Activated B cell treated with CpG ODN at 0.5 μM for 24 hours (primary cell): ENCODE measurements around the gene TRABD2B. TPM values are rescaled to one million over a fixed set of nuclear protein-coding genes. Genes with fewer than 3 reads are reported as not detected.

Experiments
- ATAC-seq: fragments of 200-7000 bp; cut with Tn5 transposase; one replicate; pipeline ENCODE4 v1.10.0; 2021; ENCODE audit warnings: low read depth, mild to moderate bottlenecking, moderate library complexity
- CTCF ChIA-PET: fragments of 350-600 bp; sonication (Branson Sonifier 250); formaldehyde crosslinking; loops from one replicate; lab custom pipeline; 2021; ENCODE audit warnings: antibody characterized with exemption; lab: Charles Lee
- POLR2A ChIA-PET: fragments of 350-600 bp; sonication (Branson Sonifier 250); formaldehyde crosslinking; loops from one replicate; lab custom pipeline; 2021; ENCODE audit warnings: antibody characterized with exemption; lab: Charles Lee
- DNase-seq: peaks from one replicate; pipeline ENCODE4 v3.0.0; 2022
- H3K27ac Mint-ChIP-seq: one replicate; pipeline ENCODE4 v1.8.0; 2020; ENCODE audit warnings: mixed read lengths
- H3K27me3 Mint-ChIP-seq: one replicate; pipeline ENCODE4 v1.8.0; 2021; ENCODE audit warnings: mixed read lengths
- H3K36me3 Mint-ChIP-seq: one replicate; pipeline ENCODE4 v1.8.0; 2021; ENCODE audit warnings: low read depth, mixed read lengths
- H3K4me1 Mint-ChIP-seq: one replicate; pipeline ENCODE4 v1.8.0; 2021; ENCODE audit warnings: mixed read lengths
- H3K4me3 Mint-ChIP-seq: one replicate; pipeline ENCODE4 v1.8.0; 2020; ENCODE audit warnings: mild to moderate bottlenecking, mixed read lengths
- H3K9me3 Mint-ChIP-seq: one replicate; pipeline ENCODE4 v1.8.0; 2020; ENCODE audit warnings: mixed read lengths
- CTCF ChIP-seq: fragments of 200-600 bp; IDR thresholded peaks from one replicate; pipeline ENCODE4 v1.8.0; 2022; ENCODE audit warnings: antibody characterized with exemption, mild to moderate bottlenecking
- intact Hi-C: fragments of 100-400 bp; cut with micrococcal nuclease; formaldehyde crosslinking; loops from one replicate; pipeline ENCODE4 v1.15.1; 2024
- total RNA-seq: library from RNA; stranded (reverse); gene quantifications from 2 replicates; pipeline ENCODE4 v1.2.3, GENCODE V29; 2022

Gene TRABD2B
- total RNA-seq, 1 donor from 2014 or later: not detected

- intact Hi-C loops: no loop called here
- CTCF ChIA-PET: no interaction called here
Observed at GRCh38 chr1:47722909-47723580, 274.1 kb downstream of the TRABD2B start.

GRCh38 chr1:47722101-47722500 is 275.1 kb downstream of the TRABD2B start:
- CTCF ChIA-PET: no interaction called here
- intact Hi-C loops: no loop called here

More at GRCh38 chr1:47722909-47723580, 274.1 kb downstream of the TRABD2B start:
- peaks cover 11% of the 10 kb centered on the region for H3K4me1 Mint-ChIP-seq
- H3K27ac Mint-ChIP-seq: no peak overlapping the region
- no peaks in the 10 kb centered on the region for H3K36me3 Mint-ChIP-seq
- DNase-seq (no peak), ATAC-seq (no peak)
- POLR2A ChIA-PET: no interaction called here
- TF ChIP-seq CTCF: no peak
- peaks cover 57% of the 10 kb centered on the region for H3K27me3 Mint-ChIP-seq
- H3K9me3 Mint-ChIP-seq: no peaks in the 10 kb centered on the region
- no peak overlapping the region for H3K4me3 Mint-ChIP-seq

GRCh38 chr1:47720111-47720510 is 277.1 kb downstream of the TRABD2B start:
- Mint-ChIP-seq H3K27me3 (peaks cover 56% of the 10 kb centered on the region), H3K27ac (no peak overlapping the region), H3K4me3 (no peak overlapping the region), H3K36me3 (no peaks in the 10 kb centered on the region), H3K4me1 (no peaks in the 10 kb centered on the region), H3K9me3 (no peaks in the 10 kb centered on the region)
- POLR2A ChIA-PET: no interaction called here
- intact Hi-C loops: no loop called here
- ATAC-seq (no peak), DNase-seq (no peak)
- TF ChIP-seq CTCF: no peak
- CTCF ChIA-PET: interaction anchor here (1.0 kb wide), 1 partner anchor 10 kb away, joined by 3 read pairs; no protein-coding TSS in a partner anchor

More at GRCh38 chr1:47722101-47722500, 275.1 kb downstream of the TRABD2B start:
- TF ChIP-seq CTCF: no peak
- H3K27me3 Mint-ChIP-seq: peaks cover 57% of the 10 kb centered on the region
- H3K36me3 Mint-ChIP-seq: no peaks in the 10 kb centered on the region
- H3K9me3 Mint-ChIP-seq: no peaks in the 10 kb centered on the region
- DNase-seq (no peak), ATAC-seq (no peak)
- peaks cover 11% of the 10 kb centered on the region for H3K4me1 Mint-ChIP-seq
- POLR2A ChIA-PET: no interaction called here
- no peak overlapping the region for H3K27ac Mint-ChIP-seq
- H3K4me3 Mint-ChIP-seq: no peak overlapping the region

GRCh38 chr1:47717341-47717740 is 279.8 kb downstream of the TRABD2B start:
- H3K27me3 Mint-ChIP-seq: peaks cover 55% of the 10 kb centered on the region
- no peaks in the 10 kb centered on the region for H3K9me3 Mint-ChIP-seq
- H3K4me3 Mint-ChIP-seq: no peak overlapping the region
- ChIA-PET CTCF (interaction anchor here (1.3 to 3.2 kb wide), 2 partner anchors 8 to 9 kb away, joined by 4 to 18 read pairs; no protein-coding TSS in a partner anchor), POLR2A (no interaction called here)
- H3K4me1 Mint-ChIP-seq: no peaks in the 10 kb centered on the region
- no peak for TF ChIP-seq CTCF
- intact Hi-C loops: no loop called here
- no peaks in the 10 kb centered on the region for H3K36me3 Mint-ChIP-seq
- DNase-seq: no peak
- no peak for ATAC-seq
- H3K27ac Mint-ChIP-seq: no peak overlapping the region

GRCh38 chr1:47713975-47714767 is 283.0 kb downstream of the TRABD2B start:
- ChIA-PET POLR2A (no interaction called here), CTCF (no interaction called here)
- no peaks in the 10 kb centered on the region for H3K36me3 Mint-ChIP-seq
- no peak for TF ChIP-seq CTCF
- H3K4me1 Mint-ChIP-seq: peaks cover 10% of the 10 kb centered on the region
- no peak overlapping the region for H3K4me3 Mint-ChIP-seq
- intact Hi-C loops: no loop called here
- no peak overlapping the region for H3K27ac Mint-ChIP-seq
- no peak for ATAC-seq
- no peak for DNase-seq
- peaks cover 56% of the 10 kb centered on the region for H3K27me3 Mint-ChIP-seq
- H3K9me3 Mint-ChIP-seq: no peaks in the 10 kb centered on the region
